ENCODE measurements around the gene SKOR2. TPM values are rescaled to one million over a fixed set of nuclear protein-coding genes. Genes with fewer than 3 reads are reported as not detected.
A peak's percentile ranks its signal among the peaks of the same experiment; 100 is the strongest.

Gene SKOR2
- total and polyA plus RNA-seq, 12 donors, result not detected

- no peak for TF ChIP-seq CTCF (IDR thresholded peaks at IDR 0.05)
- Histone ChIP-seq H3K4me1 (peaks cover 0 to 8% (median 2%) of the 10 kb centered on the region in 9 donors), H3K4me3 (no peak overlapping the region), H3K36me3 (no peaks in the 10 kb centered on the region), H3K27me3 (peaks cover 38 to 100% (median 98%) of the 10 kb centered on the region in 7 donors), H3K27ac (no peak overlapping the region), H3K9me3 (no peaks in the 10 kb centered on the region)
- WGBS, 2 donors, result 5% methylated on average over 62 of the region's 62 CpGs
- no peak for DNase-seq
- intact Hi-C loops (cut with DNase I), result no loop called here
- ATAC-seq, result no peak
These were observed 2.7 kb downstream of the SKOR2 start for GRCh38 chr18:47248604-47249313.

DNA sequence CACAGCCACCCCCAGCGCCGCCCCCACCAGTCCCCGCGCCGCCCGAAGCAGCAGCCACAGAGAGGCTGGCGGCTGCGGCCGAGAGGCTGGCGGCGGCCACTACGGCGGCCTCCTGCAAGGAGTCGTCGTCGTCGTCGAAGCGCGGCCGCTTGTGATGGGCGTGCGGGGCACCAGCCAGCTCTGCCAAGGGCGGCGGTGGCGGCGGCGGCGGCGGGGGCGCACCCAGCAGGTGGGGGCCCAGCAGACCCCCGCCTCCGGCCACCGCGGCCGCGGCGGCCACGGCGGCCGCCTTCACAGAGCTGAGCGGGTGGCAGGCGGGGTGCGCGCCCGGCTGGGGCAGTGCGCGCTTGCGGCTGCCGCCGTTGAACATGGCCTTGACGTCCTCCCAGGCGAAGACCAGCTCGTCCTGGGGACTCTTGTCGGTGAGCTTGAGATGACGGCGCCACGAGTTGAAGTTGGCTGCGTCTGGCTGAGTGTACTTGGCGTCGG is 3.3 kb downstream of the SKOR2 start:
- Histone ChIP-seq H3K27ac (no peak overlapping the region), H3K4me1 (peaks cover 0 to 8% (median 2%) of the 10 kb centered on the region in 9 donors), H3K9me3 (no peaks in the 10 kb centered on the region), H3K27me3 (peaks cover 32 to 100% (median 97%) of the 10 kb centered on the region in 7 donors), H3K4me3 (no peak overlapping the region), H3K36me3 (no peaks in the 10 kb centered on the region)
- TF ChIP-seq CTCF (IDR thresholded peaks at IDR 0.05), result no peak
- 1 to 4% methylated on average over 54 to 61 of the region's 61 CpGs for WGBS, 2 donors
- intact Hi-C loops (cut with DNase I), result no loop called here
- no peak for ATAC-seq
- no peak for DNase-seq

- intact Hi-C loops (cut with DNase I), result no loop called here
- DNase-seq, result no peak
- H3K4me1 ChIP-seq, result peaks cover 0 to 8% (median 2%) of the 10 kb centered on the region in 9 donors
- no peaks in the 10 kb centered on the region for H3K36me3 ChIP-seq
- H3K27me3 ChIP-seq, result peaks cover 31 to 100% (median 97%) of the 10 kb centered on the region in 7 donors
- 2 to 3% methylated on average over 70 to 90 of the region's 90 CpGs for WGBS, 2 donors
- H3K27ac ChIP-seq, result no peak overlapping the region
- no peak overlapping the region for H3K4me3 ChIP-seq
- TF ChIP-seq CTCF (IDR thresholded peaks at IDR 0.05), result peak in 6 of 9 donors; percentile 8 to 44 (median 32)
- peak in 1 of 8 donors; percentile 18 for ATAC-seq
- no peaks in the 10 kb centered on the region for H3K9me3 ChIP-seq
These were observed 3.9 kb downstream of the SKOR2 start for GRCh38 chr18:47247416-47248114.

DNA sequence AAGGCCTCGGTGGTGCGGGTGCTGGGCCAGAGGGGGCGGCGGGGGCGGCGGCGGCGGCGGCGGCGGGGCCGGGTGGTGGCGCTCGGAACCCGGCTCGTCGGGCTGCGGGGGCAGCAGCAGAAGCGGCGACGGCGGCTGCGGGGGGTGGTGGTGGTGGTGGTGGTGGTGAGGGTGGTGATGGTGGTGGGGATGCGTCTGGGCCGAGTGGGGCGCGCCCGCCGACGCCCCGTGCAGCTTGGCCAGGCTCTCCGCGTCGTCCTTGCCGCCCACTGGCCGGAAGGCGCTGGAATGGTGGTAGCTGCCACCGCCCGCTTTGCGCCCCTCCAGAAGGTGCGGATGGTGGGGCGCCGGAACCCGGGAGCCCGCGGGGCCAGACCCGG is 4.4 kb downstream of the SKOR2 start:
- Histone ChIP-seq H3K4me1 (peaks cover 0 to 8% (median 2%) of the 10 kb centered on the region in 9 donors), H3K9me3 (no peaks in the 10 kb centered on the region), H3K27me3 (peaks cover 31 to 100% (median 97%) of the 10 kb centered on the region in 7 donors), H3K36me3 (no peaks in the 10 kb centered on the region), H3K27ac (no peak overlapping the region), H3K4me3 (no peak overlapping the region)
- 0 to 4% methylated on average over 1 to 47 of the region's 47 CpGs for WGBS, 2 donors
- intact Hi-C loops (cut with DNase I), result no loop called here
- ATAC-seq (no peak), DNase-seq (no peak)
- TF ChIP-seq CTCF (IDR thresholded peaks at IDR 0.05), result no peak

Measured in heart right ventricle (tissue), 16 donors.